ENCODE results near the gene NCAM1. TPM values are rescaled to one million over a fixed set of nuclear protein-coding genes. Genes with fewer than 3 reads are reported as not detected.

The NCAM1 gene
- total and polyA plus RNA-seq, 2 of the 13 experiments (the other 11 are each of a cell fraction or from before 2014, with no cell fraction given), result 0.05 TPM; not detected in 1

DNA sequence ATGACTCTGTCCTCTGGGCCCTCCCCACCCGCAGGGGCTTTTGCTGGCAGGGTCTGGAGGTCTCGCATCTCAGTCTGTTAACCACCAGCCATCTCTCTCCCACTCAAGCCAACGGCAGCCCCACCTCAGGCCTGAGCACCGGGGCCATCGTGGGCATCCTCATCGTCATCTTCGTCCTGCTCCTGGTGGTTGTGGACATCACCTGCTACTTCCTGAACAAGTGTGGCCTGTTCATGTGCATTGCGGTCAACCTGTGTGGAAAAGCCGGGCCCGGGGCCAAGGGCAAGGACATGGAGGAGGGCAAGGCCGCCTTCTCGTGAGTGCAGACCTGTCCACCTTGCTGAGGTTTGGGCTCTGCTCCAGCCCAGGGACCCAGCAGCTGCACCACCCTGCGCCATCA, 308.9 kb downstream of the NCAM1 start:
- 51% methylated on average over 7 of the region's 13 CpGs for WGBS (ENCODE audit: low lambda C conversion rate)
- no peak for TF ChIP-seq ZNF253 (CRISPR knock-in tag; IDR thresholded peaks at IDR 0.05; ENCODE audit: borderline replicate concordance)
- TF ChIP-seq, protein P1, sequence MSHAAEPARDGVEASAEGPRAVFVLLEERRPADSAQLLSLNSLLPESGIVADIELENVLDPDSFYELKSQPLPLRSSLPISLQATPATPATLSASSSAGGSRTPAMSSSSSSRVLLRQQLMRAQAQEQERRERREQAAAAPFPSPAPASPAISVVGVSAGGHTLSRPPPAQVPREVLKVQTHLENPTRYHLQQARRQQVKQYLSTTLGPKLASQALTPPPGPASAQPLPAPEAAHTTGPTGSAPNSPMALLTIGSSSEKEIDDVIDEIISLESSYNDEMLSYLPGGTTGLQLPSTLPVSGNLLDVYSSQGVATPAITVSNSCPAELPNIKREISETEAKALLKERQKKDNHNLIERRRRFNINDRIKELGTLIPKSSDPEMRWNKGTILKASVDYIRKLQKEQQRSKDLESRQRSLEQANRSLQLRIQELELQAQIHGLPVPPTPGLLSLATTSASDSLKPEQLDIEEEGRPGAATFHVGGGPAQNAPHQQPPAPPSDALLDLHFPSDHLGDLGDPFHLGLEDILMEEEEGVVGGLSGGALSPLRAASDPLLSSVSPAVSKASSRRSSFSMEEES (CRISPR knock-in tag; IDR thresholded peaks at IDR 0.05), result no peak
- TF ChIP-seq BRD4 (CRISPR knock-in tag; IDR thresholded peaks at IDR 0.05), result no peak
- TF ChIP-seq PAX8 (CRISPR knock-in tag; IDR thresholded peaks at IDR 0.05; ENCODE audit: borderline replicate concordance), result no peak
- TF ChIP-seq, protein P2, sequence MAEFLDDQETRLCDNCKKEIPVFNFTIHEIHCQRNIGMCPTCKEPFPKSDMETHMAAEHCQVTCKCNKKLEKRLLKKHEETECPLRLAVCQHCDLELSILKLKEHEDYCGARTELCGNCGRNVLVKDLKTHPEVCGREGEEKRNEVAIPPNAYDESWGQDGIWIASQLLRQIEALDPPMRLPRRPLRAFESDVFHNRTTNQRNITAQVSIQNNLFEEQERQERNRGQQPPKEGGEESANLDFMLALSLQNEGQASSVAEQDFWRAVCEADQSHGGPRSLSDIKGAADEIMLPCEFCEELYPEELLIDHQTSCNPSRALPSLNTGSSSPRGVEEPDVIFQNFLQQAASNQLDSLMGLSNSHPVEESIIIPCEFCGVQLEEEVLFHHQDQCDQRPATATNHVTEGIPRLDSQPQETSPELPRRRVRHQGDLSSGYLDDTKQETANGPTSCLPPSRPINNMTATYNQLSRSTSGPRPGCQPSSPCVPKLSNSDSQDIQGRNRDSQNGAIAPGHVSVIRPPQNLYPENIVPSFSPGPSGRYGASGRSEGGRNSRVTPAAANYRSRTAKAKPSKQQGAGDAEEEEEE (CRISPR knock-in tag; IDR thresholded peaks at IDR 0.05; ENCODE audit: borderline replicate concordance), result no peak
- TF ChIP-seq KDM4B (CRISPR knock-in tag; IDR thresholded peaks at IDR 0.05), result no peak
- TF ChIP-seq, protein P3, sequence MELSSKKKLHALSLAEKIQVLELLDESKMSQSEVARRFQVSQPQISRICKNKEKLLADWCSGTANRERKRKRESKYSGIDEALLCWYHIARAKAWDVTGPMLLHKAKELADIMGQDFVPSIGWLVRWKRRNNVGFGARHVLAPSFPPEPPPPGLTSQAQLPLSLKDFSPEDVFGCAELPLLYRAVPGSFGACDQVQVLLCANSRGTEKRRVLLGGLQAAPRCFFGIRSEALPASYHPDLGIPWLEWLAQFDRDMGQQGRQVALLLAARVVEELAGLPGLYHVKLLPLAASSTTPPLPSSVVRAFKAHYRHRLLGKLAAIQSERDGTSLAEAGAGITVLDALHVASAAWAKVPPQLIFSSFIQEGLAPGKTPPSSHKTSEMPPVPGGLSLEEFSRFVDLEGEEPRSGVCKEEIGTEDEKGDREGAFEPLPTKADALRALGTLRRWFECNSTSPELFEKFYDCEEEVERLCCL (CRISPR knock-in tag; IDR thresholded peaks at IDR 0.05; ENCODE audit: borderline replicate concordance), result no peak

More for the DNA sequence above, 308.9 kb downstream of the NCAM1 start:
- Histone ChIP-seq H3K4me2 (ENCODE audit: low read depth, low read length) (no peak overlapping the region), H3K36me3 (replicated peaks in 1 of 2; ENCODE audit: control insufficient read depth in 1 of 2, insufficient read depth in 2 of 2, low read length in 2 of 2) (no peaks in the 10 kb centered on the region), H3K4me3 (replicated peaks in 1 of 3; ENCODE audit: insufficient read depth in 1 of 3, low read depth in 2 of 3, low read length in 3 of 3) (no peak overlapping the region), H4K20me1 (ENCODE audit: insufficient read depth, low read length) (no peaks in the 10 kb centered on the region), H2AFZ (ENCODE audit: low read length) (no peak overlapping the region), H3K9me3 (ENCODE audit: low read length) (no peaks in the 10 kb centered on the region), H3K4me1 (ENCODE audit: insufficient read depth, low read length) (no peaks in the 10 kb centered on the region), H3K79me2 (ENCODE audit: insufficient read depth, low read length) (no peaks in the 10 kb centered on the region), H3K9ac (ENCODE audit: insufficient read depth, low read depth, low read length) (no peak overlapping the region), H3K27ac (ENCODE audit: extremely low read length, insufficient read depth, low read length) (no peak overlapping the region), H3K27me3 (ENCODE audit: control insufficient read depth in 1 of 2, insufficient read depth in 2 of 2, low read length in 2 of 2) (peaks cover 0 to 10% of the 10 kb centered on the region in 2 experiments; a peak in 3 of 5 replicates)
- POLR2A ChIA-PET, result no interaction called here
- no TSS peak for BruUV-seq (replicated peaks)
- in situ Hi-C loops (cut with HindIII; ENCODE audit: extremely low pct_ligation_motif_present, low pct_unique_long_range_greater_than_20kb) (no loop called here), intact Hi-C loops (cut with micrococcal nuclease; ENCODE audit: unreplicated experiment) (no loop called here)
- CTCF ChIA-PET (ENCODE audit: low intra/inter-chr PET ratio, low total read pairs), result no interaction called here
- DNase-seq (ENCODE audit: low spot score), result no peak
- FAIRE-seq, result no peak
- ATAC-seq, result no peak
